ENCODE results near the gene SLC25A3.

Gene SLC25A3

GRCh38 chr12:98644712-98645571, 51.5 kb downstream of the SLC25A3 start, which contains the start of the genes APAF1 and IKBIP:
Gene APAF1, plus strand, starts transcription at chr12:98645290. Its CDS starts 3,070 bp downstream, at chr12:98648360.
Gene IKBIP, minus strand, starts transcription at chr12:98644788. Its CDS starts 87 bp downstream, at chr12:98644701.
- peaks cover 3% of the 10 kb centered on the region for H3K4me1 ChIP-seq (ENCODE audit: insufficient read depth, low read length)
- H3K27me3 ChIP-seq (ENCODE audit: insufficient read depth, low read length): peaks cover 9% of the 10 kb centered on the region; the same call in 1 of the 2 replicates
- peak within 1 kb of the TSS; percentile 99 for H3K4me3 ChIP-seq (ENCODE audit: low read length)
- H3K9ac ChIP-seq (ENCODE audit: low read depth, low read length): peak within 1 kb of the TSS; percentile 82; the same call in 1 of the 2 replicates
- H3K27ac ChIP-seq (ENCODE audit: low read length): peak within 1 kb of the TSS; percentile 55
- H3K36me3 ChIP-seq (ENCODE audit: insufficient read depth, low read depth, low read length): peaks cover 17% of the 10 kb centered on the region
- H3K9me3 ChIP-seq (ENCODE audit: insufficient read depth, low read depth, low read length): no peaks in the 10 kb centered on the region; the same call in 1 of the 2 replicates

GRCh38 chr12:98645572-98646067, 52.1 kb downstream of the SLC25A3 start:
- peaks cover 3% of the 10 kb centered on the region for H3K4me1 ChIP-seq (ENCODE audit: insufficient read depth, low read length)
- peaks cover 9% of the 10 kb centered on the region; the same call in 1 of the 2 replicates for H3K27me3 ChIP-seq (ENCODE audit: insufficient read depth, low read length)
- peak overlapping the region; percentile 80; the same call in 1 of the 2 replicates for H3K9ac ChIP-seq (ENCODE audit: low read depth, low read length)
- peak overlapping the region; percentile 99 for H3K4me3 ChIP-seq (ENCODE audit: low read length)
- no peak overlapping the region for H3K27ac ChIP-seq (ENCODE audit: low read length)
- H3K36me3 ChIP-seq (ENCODE audit: insufficient read depth, low read depth, low read length): peaks cover 24% of the 10 kb centered on the region
- H3K9me3 ChIP-seq (ENCODE audit: insufficient read depth, low read depth, low read length): no peaks in the 10 kb centered on the region; the same call in 1 of the 2 replicates

DNA sequence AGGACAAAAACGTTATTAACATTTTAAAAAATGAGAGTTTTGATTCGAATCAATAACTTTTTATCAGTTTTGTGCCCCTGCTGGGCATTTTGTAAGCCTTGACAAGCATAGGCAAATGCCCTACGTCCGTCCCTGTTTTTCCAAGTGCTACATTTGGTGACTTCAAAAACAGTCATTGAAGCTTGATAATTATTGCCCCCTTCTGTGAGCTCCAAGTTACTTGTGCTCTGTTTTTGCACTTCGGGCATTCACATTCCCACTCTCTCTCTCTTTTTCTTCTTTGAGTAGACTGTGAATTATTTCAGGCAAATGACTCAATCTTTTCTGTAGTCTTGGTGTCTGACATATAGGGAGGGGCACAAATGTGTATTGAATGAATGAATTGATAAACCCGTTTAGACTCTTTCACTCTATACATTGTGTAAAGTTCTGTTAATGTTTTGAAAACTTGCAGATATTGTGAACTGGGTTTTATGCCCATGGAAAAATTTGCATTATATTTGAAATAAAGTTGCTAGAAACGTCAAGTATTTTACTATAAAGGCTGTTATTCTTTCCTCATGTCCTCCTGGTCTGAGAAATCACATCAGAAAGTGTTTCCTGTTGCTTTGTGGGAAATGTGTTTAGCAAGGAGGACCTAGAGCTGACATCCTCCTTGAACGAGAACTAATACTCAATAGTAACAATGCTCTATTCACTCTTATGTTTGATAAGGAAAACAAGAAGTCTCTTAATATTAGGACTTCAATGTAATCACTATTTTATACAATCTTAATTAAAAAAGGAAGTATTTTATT, 53.0 kb downstream of the SLC25A3 start:
- Histone ChIP-seq H3K27ac (ENCODE audit: low read length) (no peak overlapping the region), H3K36me3 (ENCODE audit: insufficient read depth, low read depth, low read length) (peaks cover 33% of the 10 kb centered on the region), H3K9ac (ENCODE audit: low read depth, low read length) (peak overlapping the region; percentile 80; the same call in 1 of the 2 replicates), H3K4me3 (ENCODE audit: low read length) (peak overlapping the region; percentile 99), H3K9me3 (ENCODE audit: insufficient read depth, low read depth, low read length) (no peaks in the 10 kb centered on the region), H3K27me3 (ENCODE audit: insufficient read depth, low read length) (peaks cover 9% of the 10 kb centered on the region; the same call in 1 of the 2 replicates), H3K4me1 (ENCODE audit: insufficient read depth, low read length) (peaks cover 3% of the 10 kb centered on the region)

GRCh38 chr12:98651328-98651727, 57.8 kb downstream of the SLC25A3 start:
- H3K9me3 ChIP-seq (ENCODE audit: insufficient read depth, low read depth, low read length): no peaks in the 10 kb centered on the region
- no peak overlapping the region for H3K4me3 ChIP-seq (ENCODE audit: low read length)
- H3K36me3 ChIP-seq (ENCODE audit: insufficient read depth, low read depth, low read length): peaks cover 33% of the 10 kb centered on the region

GRCh38 chr12:98653866-98654493, 60.5 kb downstream of the SLC25A3 start:
- Histone ChIP-seq H3K9ac (ENCODE audit: low read depth, low read length) (no peak overlapping the region), H3K4me1 (ENCODE audit: insufficient read depth, low read length) (no peaks in the 10 kb centered on the region), H3K9me3 (ENCODE audit: insufficient read depth, low read depth, low read length) (no peaks in the 10 kb centered on the region), H3K4me3 (ENCODE audit: low read length) (no peak overlapping the region), H3K36me3 (ENCODE audit: insufficient read depth, low read depth, low read length) (peaks cover 44% of the 10 kb centered on the region), H3K27me3 (ENCODE audit: insufficient read depth, low read length) (no peaks in the 10 kb centered on the region), H3K27ac (ENCODE audit: low read length) (no peak overlapping the region)

More at GRCh38 chr12:98651328-98651727, 57.8 kb downstream of the SLC25A3 start:
- H3K9ac ChIP-seq (ENCODE audit: low read depth, low read length): no peak overlapping the region
- no peak overlapping the region for H3K27ac ChIP-seq (ENCODE audit: low read length)
- H3K27me3 ChIP-seq (ENCODE audit: insufficient read depth, low read length): peaks cover under 1% of the 10 kb centered on the region; the same call in 1 of the 2 replicates
- peaks cover 3% of the 10 kb centered on the region for H3K4me1 ChIP-seq (ENCODE audit: insufficient read depth, low read length)

Measured in iPS-20b (cell line).